IMR-90 (cell line): ENCODE results near the gene KIF3B.

Source experiments
- CEBPB ChIP-seq: IDR thresholded peaks from 2 replicates; pipeline ENCODE4 v1.6.1; 2012; ENCODE audit warnings: low read depth, low read length, improper control_type of control experiment
- CTCF ChIP-seq: conservative IDR thresholded peaks from 2 replicates; pipeline ENCODE4 v1.5.1; 2012; ENCODE audit warnings: mild to moderate bottlenecking, low read depth, low read length, improper control_type of control experiment
- ELK1 ChIP-seq: fragments of 150-350 bp; IDR thresholded peaks from 2 replicates; pipeline ENCODE4 v1.6.1; 2016; ENCODE audit warnings: low read depth, mild to moderate bottlenecking, low read length, moderate library complexity, borderline replicate concordance
- FOS ChIP-seq: fragments of 150-350 bp; IDR thresholded peaks from 2 replicates; pipeline ENCODE4 v1.6.1; 2016; ENCODE audit warnings: low read depth, low read length
- MAFK ChIP-seq: IDR thresholded peaks from 2 replicates; pipeline ENCODE4 v1.6.1; 2012; ENCODE audit warnings: low read depth, low read length, improper control_type of control experiment
- MXI1 ChIP-seq: IDR thresholded peaks from 2 replicates; pipeline ENCODE4 v1.6.1; 2012; ENCODE audit warnings: low read depth, mild to moderate bottlenecking, low read length, moderate library complexity, borderline replicate concordance
- POLR2A ChIP-seq: IDR thresholded peaks from 2 replicates; pipeline ENCODE4 v1.6.1; 2012; ENCODE audit warnings: mild to moderate bottlenecking, low read depth, low read length
- RFX5 ChIP-seq: IDR thresholded peaks from 2 replicates; pipeline ENCODE4 v1.8.0; 2012; ENCODE audit warnings: low read depth, mild to moderate bottlenecking, low read length, moderate library complexity
- USF2 ChIP-seq: fragments of 150-350 bp; IDR thresholded peaks from 2 replicates; pipeline ENCODE4 v1.6.1; 2017; ENCODE audit warnings: mild to moderate bottlenecking, antibody characterized with exemption, low read length, low read depth

GRCh38 chr20:32236819-32237218 is 40.6 kb upstream of the KIF3B start:
- no peak for TF ChIP-seq CEBPB
- TF ChIP-seq CTCF: no peak
- no peak for TF ChIP-seq FOS
- no peak for TF ChIP-seq POLR2A
- no peak for TF ChIP-seq RFX5
- TF ChIP-seq MAFK: no peak
- no peak for TF ChIP-seq USF2
- TF ChIP-seq MXI1: no peak
- no peak for TF ChIP-seq ELK1
